SKM-1 treated with dmso at 0.1 percent for 144 hours (cell line): Measurements from ENCODE around the gene GTF3C5.
"Not testable (repeated sequence)": the region's sequence is repeated elsewhere in the genome, so short reads cannot be mapped to it uniquely, and the experiment has no call there.

Source experiments
- DNase-seq: peaks from one replicate; lab custom pipeline; 2025; ENCODE audit not compliant: unreplicated experiment; lab: John Stamatoyannopoulos, UW

GTF3C5 gene

DNA sequence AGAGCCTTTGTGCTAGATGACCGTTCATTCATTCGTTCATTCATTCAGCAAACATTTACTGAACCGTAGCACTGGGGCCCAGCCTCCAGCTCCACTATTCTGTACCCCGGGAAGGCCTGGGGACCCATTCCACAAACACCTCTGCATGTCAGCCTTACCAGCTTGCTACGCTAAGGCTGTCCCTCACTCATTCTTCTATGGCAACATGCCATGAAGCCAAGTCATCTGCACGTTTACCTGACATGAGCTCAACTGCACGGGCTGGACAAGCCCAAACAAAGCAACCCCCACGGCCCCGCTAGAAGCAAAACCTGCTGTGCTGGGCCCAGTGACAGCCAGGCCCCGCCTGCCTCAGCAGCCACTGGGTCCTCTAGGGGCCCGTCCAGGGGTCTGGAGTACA is 37.0 kb downstream of the GTF3C5 start:
- no peak for DNase-seq

DNA sequence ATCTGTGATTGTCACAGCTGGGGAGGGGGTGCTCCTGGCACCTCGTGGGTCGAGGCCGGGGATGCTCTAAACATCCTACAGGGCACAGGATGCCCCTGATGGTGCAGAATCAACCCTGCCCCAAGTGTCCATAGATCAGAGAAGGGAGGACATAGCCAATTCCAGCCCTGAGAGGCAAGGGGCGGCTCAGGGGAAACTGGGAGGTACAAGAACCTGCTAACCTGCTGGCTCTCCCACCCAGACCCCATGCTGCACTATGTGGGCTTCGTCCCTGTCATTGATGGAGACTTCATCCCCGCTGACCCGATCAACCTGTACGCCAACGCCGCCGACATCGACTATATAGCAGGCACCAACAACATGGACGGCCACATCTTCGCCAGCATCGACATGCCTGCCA is 37.6 kb downstream of the GTF3C5 start:
- DNase-seq = not testable (repeated sequence)

DNA sequence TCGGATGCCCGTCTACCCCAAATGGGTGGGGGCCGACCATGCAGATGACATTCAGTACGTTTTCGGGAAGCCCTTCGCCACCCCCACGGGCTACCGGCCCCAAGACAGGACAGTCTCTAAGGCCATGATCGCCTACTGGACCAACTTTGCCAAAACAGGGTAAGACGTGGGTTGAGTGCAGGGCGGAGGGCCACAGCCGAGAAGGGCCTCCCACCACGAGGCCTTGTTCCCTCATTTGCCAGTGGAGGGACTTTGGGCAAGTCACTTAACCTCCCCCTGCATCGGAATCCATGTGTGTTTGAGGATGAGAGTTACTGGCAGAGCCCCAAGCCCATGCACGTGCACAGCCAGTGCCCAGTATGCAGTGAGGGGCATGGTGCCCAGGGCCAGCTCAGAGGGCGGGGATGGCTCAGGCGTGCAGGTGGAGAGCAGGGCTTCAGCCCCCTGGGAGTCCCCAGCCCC is 39.7 kb downstream of the GTF3C5 start:
- DNase-seq = not testable (repeated sequence)

DNA sequence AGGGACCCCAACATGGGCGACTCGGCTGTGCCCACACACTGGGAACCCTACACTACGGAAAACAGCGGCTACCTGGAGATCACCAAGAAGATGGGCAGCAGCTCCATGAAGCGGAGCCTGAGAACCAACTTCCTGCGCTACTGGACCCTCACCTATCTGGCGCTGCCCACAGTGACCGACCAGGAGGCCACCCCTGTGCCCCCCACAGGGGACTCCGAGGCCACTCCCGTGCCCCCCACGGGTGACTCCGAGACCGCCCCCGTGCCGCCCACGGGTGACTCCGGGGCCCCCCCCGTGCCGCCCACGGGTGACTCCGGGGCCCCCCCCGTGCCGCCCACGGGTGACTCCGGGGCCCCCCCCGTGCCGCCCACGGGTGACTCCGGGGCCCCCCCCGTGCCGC is 40.2 kb downstream of the GTF3C5 start:
- not testable (repeated sequence) for DNase-seq

DNA sequence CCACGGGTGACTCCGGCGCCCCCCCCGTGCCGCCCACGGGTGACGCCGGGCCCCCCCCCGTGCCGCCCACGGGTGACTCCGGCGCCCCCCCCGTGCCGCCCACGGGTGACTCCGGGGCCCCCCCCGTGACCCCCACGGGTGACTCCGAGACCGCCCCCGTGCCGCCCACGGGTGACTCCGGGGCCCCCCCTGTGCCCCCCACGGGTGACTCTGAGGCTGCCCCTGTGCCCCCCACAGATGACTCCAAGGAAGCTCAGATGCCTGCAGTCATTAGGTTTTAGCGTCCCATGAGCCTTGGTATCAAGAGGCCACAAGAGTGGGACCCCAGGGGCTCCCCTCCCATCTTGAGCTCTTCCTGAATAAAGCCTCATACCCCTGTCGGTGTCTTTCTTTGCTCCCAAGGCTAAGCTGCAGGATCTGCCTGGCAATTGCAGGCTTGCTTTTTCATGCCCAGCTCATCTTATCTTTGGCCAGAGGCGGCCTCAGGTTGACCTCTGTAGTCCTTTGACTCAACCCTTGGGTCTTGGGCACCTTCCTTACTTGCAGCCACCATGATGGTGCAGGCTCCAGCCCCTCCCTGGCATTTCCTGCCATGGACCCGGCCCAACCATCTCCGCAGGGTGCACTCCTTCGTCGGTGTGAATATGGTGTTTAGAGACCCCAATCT is 40.8 kb downstream of the GTF3C5 start:
- DNase-seq = no peak

DNA sequence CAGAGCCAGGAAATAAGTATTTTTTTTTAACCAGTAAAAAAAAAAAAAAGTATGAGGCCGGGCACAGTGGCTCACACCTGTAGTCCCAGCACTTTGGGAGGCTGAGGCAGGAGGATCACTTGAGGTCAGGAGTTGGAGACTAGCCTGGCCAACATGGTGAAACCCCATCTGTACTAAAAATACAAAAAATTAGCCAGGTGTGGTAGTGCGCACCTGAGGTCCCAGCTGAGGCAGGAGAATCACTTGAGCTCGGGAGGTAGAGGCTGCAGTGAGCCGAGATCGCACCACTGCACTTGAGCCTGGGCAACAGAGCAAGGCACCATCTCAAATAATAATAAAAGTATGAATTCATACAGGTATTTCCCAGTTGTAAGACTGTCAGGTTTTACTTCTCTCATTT is 41.4 kb downstream of the GTF3C5 start:
- not testable (repeated sequence) for DNase-seq

DNA sequence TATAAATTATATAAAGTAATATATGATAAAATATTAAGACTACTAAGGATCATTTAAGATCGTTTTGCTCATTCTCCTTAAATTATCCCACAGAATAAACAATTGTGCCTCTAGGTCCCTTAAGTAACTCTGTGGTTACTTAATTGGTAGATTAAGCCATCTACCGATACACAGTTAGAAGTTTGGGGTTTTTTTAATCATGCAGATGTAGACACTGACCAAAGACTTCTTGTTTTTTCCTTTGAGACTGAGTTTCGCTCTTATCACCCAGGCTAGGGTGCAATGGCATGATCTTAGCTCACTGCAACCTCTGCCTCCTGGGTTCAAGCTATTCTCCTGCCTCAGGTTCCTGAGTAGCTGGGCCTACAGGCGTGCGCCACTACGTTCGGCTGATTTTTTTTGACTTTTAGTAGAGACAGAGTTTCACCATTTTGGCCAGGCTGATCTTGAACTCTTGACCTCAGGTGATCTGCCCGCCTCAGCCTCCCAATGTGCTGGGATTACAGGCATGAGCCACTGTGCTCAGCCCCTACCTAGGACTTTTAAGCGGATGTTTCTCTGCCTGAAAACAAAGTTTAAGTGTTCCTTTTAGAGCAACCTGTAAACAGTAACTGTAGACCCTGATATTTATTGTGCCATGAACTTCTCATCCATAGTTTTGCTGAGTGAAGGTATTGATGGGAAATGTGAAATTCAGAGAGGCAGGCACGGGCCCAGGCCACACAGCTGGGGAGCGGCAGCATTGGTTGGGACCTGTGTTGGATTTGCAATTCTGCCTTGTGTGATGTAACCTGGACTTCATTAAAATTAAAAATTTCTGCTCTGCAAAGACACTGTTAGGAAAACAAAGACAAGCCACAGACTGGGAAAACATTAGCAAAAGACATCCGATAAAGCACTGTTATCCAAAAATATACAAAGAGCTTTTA is 42.6 kb downstream of the GTF3C5 start:
- DNase-seq = no peak

DNA sequence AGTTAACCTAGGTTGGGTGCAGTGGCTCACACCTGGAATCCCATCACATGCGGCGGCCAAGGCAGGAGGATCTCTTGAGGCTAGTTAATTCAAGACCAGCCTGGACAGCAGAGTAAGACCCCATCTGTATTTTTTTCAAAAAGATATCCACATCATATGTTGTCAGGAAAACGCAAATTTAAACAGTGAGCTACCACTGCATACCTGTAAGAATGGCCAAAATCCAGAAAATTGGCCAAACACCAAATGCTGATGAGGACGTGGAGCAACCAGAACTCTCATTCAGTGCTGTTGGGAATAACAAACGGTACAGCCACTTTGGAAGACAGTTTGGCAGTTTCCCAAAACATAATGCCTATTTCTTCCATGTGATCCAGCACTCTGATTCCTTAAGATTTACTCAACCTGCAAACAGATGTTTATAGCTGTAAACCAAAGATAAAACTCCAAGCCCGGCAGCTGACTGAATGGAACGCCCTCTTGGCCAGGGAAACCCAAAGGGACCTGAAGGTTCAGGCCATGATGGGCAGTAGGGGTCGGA is 43.4 kb downstream of the GTF3C5 start:
- no peak for DNase-seq

DNA sequence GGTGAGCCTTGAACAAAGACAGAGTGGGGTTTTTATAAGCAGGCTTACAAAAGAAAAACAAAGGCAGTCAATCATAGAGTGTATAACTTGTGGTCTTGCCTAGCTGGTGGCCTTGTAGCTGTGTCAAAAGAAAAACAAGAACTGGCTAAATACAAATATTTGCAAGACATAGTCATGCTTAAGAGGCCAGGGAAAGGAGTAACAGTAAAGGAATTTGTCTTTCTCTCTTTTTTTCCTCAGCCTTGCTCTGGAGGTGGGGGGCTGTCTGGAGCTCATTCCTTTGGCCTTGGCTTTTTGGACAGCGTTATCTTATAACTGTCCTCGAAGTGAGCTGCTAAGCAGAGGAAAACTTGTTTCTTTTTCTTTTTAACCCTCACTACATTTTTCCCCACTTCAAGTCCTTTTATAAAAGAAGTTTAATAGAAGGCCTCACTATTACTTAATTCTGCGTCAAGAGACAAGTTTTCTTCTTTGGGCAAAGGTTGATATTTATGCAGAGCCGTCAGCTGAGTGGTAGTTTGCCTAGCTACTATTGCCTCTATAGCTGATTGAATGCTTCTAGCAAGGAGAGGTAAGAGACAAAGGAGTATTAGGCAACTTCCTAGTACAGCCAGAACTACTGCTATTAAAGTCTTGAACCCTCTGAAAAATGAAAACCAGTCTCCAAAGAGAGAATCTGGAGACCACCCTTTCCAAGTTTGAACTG is 45.3 kb downstream of the GTF3C5 start:
- no peak for DNase-seq

DNA sequence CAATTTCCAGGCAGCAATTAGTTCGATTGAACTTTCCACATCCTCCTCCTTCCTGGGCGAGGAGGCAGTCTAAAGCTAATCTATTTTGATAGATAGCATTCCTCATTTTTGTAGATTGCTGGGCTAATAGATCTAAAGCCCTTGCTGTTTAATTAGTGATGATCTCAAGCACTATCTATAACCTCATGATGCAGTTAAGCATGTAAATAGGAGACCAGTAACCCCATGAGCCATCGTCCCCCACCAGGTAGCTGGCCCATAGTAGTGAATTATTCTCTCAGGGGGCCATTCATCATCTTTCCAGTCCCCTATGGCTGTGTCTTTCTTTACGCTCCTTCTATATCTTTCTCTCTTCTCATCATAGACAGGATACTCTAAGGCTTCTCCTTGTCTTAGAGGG is 45.9 kb downstream of the GTF3C5 start:
- no peak for DNase-seq

DNA sequence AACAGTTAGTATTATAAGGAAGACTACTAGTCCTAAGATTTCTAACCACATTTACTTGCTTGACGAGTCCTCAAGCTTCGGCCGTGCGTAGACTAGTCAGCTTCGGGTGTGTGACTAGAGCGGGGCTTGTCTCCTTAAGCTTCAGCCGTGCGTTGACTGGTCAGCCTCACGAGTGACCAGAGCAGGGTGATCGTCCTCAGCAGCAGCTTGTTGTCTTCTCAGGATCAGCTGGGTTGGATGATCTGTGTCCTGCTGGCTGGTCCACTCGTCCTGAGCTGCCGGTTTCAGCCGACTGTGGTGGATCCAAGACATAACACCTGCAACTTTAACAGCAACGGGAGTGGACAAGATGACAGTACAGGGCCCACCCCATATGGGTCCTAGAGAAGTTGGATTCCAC is 47.7 kb downstream of the GTF3C5 start:
- no peak for DNase-seq

DNA sequence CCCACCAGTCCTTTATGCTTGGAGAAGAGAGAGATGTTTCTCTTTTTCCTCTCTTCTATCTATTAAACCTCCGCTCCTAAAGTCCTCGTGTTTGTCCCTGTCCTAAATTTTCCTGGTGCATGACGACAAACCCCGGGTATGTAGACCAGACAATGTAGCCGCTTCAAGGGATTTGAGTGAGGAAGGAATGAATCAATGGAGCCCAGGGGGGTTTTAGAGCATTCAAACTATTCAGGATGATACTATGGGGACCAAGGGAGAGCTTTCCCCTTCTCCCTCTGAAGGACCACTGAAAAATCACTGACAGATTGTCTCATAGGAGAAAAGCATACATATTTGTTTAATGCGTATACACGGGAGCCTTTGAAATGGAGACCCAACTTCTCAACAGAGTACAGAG is 49.4 kb downstream of the GTF3C5 start:
- no peak for DNase-seq

DNA sequence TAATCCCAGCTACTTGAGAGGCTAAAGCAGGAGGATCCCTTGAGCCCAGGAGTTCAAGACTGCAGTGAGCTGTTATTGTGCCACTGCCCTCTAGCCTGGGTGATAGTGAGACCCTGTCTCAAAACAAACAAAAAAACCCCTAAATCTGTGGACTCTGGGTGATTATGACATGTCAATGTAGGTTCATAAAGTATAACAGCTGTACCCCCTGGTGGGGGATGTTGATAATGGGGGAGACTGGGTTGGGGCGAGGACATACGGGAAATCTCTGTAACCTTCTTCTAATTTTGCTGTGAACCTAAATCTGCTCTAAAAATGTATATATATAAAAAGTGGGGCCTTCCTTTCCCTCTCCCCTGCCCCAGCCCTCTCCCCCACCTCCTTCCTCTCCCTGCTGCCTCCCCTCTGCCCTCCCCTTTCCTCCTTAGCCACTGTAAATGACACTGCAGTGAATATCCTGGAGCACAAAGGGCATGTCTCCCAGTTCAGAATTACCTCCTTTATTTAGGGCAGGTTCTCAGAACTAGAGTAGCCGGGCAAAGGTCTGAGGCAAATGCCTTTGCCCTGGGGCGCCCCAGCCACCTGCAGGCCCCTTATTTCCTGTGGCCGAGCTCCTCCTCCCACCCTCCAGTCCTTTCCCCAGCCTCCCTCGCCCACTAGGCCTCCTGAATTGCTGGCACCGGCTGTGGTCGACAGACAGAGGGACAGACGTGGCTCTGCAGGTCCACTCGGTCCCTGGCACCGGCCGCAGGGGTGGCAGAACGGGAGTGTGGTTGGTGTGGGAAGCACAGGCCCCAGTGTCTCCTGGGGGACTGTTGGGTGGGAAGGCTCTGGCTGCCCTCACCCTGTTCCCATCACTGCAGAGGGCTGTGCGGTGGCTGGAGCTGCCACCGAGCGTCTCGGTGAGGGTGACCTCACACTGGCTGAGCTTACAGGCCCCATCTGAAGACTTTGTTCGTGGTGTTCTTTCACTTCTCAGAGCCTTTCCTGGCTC is 50.3 kb downstream of the GTF3C5 start:
- DNase-seq = not testable (repeated sequence)

DNA sequence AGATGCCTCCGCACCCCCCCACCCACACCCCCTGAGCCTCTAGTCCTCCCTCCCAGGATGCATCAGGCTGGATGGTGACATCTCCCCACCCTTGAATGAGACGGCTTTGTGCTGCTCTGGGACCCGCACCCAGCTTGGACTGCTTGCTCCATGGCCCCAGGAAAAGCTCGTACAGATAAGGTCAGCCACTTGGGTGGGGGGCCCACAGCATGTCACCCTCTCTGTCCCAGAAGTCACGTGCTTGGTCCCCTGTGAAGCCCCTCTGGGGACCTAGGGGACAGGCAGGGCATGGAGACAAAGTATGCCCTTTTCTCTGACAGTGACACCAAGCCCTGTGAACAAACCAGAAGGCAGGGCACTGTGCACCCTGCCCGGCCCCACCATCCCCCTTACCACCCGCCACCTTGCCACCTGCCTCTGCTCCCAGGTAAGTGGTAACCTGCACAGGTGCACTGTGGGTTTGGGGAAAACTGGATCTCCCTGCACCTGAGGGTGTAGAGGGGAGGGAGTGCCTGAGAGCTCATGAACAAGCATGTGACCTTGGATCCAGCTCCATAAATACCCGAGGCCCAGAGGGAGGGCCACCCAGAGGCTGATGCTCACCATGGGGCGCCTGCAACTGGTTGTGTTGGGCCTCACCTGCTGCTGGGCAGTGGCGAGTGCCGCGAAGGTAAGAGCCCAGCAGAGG is 51.3 kb downstream of the GTF3C5 start:
- not testable (repeated sequence) for DNase-seq

DNA sequence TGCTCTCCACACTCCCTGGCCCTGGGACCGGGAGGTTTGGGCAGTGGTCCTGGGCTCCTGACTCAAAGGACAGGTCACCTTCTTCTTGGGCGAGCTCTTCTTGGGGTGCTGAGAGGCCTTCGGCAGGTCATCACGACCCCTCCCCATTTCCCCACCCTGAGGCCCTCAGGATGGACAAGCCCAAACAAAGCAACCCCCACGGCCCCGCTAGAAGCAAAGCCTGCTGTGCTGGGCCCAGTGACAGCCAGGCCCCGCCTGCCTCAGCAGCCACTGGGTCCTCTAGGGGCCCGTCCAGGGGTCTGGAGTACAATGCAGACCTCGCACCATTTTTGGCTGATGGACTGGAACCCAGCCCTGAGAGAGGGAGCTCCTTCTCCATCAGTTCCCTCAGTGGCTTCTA is 52.9 kb downstream of the GTF3C5 start:
- not testable (repeated sequence) for DNase-seq

DNA sequence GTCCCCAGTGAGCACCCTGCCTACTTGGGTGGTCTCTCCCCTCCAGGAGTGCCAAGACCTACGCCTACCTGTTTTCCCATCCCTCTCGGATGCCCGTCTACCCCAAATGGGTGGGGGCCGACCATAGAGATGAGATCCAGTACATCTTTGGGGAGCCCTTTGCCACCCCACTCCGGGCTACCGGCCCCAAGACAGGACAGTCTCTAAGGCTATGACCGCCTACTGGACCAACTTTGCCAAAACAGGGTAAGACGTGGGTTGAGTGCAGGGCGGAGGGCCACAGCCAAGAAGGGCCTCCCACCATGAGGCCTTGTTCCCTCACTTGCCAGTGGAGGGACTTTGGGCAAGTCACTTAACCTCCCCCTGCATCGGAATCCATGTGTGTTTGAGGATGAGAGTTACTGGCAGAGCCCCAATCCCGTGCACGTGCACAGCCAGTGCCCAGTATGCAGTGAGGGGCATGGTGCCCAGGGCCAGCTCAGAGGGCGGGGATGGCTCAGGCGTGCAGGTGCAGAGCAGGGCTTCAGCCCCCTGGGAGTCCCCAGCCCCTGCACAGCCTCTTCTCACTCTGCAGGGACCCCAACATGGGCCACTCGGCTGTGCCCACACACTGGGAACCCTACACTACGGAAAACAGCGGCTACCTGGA is 55.5 kb downstream of the GTF3C5 start:
- not testable (repeated sequence) for DNase-seq

DNA sequence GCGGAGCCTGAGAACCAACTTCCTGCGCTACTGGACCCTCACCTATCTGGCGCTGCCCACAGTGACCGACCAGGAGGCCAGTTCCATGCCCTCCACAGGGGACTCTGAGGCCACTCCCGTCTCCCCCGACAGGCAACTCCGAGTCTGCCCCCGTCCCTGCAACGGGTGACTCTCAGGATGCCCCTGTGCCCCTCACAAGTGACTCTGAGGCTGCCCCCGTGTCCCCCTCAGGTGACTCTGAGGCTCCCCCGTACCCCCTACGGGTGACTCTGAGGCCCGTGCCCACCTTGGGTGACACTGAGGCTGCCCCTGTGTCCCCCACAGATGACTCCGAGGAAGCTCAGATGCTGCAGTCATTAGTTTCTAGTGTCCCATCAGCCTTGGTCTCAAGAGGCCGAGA is 56.1 kb downstream of the GTF3C5 start:
- no peak for DNase-seq

DNA sequence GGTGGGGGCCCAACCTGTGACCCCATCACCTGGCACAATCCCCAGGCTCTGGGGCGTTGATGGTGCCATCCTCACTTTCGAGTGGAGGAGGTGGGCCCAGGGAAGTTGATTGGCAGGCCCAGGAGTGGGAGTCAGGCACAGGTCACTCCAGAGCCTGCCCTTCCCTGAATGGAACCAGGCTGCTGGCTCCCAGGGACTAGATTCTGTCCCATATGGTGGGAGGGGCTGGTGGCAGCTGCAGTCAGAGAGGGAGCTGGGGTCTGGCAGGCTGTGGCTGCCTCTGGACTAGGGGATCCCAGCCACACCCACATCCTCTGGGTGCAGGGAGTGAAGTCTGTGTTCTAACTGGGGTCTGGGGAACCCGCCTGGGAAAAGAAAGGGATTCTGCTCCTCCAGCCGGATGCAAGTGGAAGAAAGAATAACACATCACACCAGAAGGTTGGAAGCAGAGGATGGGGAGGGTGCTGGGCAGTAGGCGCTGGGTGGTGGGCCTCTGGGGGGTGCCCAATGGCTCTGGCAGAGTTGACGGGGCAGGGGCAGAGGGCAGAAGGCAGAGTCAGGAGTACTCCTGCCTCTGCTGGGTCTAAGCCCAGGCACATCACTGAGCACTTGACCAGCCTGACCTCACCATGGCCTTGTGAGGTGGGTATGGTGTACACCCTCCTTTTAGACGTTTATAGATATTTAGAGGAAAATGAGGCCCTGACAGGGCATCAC is 56.8 kb downstream of the GTF3C5 start:
- DNase-seq = no peak
